SJCRH30 (cell line): ENCODE results near the gene CELF2. TPM values are rescaled to one million over a fixed set of nuclear protein-coding genes. Genes with fewer than 3 reads are reported as not detected.

Source experiments
- DNase-seq, 2 experiments: peaks; one replicate each; pipeline ENCODE4 v3.0.0-alpha.2; 2015 to 2020
- H3K27ac ChIP-seq: fragments of 250-450 bp; sonication (Bioruptor Pico); 2 replicates; pipeline ENCODE4 v1.5.1; 2020; ENCODE audit warnings: mild to moderate bottlenecking, moderate library complexity
- H3K27me3 ChIP-seq: fragments of 250-450 bp; sonication (Bioruptor Pico); 2 replicates; pipeline ENCODE4 v1.5.1; 2020; ENCODE audit warnings: mild to moderate bottlenecking, moderate library complexity
- H3K36me3 ChIP-seq: fragments of 250-450 bp; sonication (Bioruptor Pico); 2 replicates; pipeline ENCODE4 v1.5.1; 2020; ENCODE audit warnings: mild to moderate bottlenecking, moderate library complexity
- H3K4me1 ChIP-seq: fragments of 250-450 bp; sonication (Bioruptor Pico); 2 replicates; pipeline ENCODE4 v1.5.1; 2020; ENCODE audit warnings: mild to moderate bottlenecking, moderate library complexity
- H3K4me3 ChIP-seq: fragments of 250-450 bp; sonication (Bioruptor Pico); 2 replicates; pipeline ENCODE4 v1.5.1; 2020; ENCODE audit warnings: mild to moderate bottlenecking, moderate library complexity
- H3K9me3 ChIP-seq: fragments of 250-450 bp; sonication (Bioruptor Pico); replicated peaks from 2 replicates; pipeline ENCODE4 v1.5.1; 2020; ENCODE audit warnings: mild to moderate bottlenecking, moderate library complexity
- total RNA-seq: library from RNA; depleted of rRNA; stranded (reverse); fragments of >200 nt; shearing (Covaris generic); gene quantifications from 2 replicates; pipeline ENCODE4 v1.2.3, GENCODE V29; 2014

CELF2 gene
- total RNA-seq, 1 experiment from 2014 or later: 65.2 TPM

DNA sequence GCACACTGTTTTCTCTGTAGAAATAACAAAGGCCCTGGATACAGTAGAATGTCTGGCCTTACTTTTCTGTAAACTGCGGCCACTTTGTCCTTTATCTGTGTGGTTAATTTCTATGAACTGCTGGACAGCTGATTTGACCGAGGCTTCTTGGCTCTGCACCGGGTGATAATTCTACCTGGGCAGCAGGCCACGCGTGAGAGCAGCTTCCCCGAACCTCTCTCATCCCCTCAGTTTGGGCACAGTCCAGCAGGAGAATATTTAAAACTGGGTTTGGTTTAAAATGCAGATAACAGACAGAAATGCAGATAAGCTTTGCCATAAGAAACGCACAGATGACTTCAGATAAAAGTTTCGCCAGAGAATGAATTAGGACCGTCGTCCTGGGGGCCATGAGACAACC, 81.0 kb downstream of the CELF2 start:
- H3K27me3 ChIP-seq: no peaks in the 10 kb centered on the region
- no peak overlapping the region for H3K4me3 ChIP-seq
- H3K27ac ChIP-seq: no peak overlapping the region
- 0 out of 2 replicates have a peak, but pooled peaks cover 2% of the 10 kb centered on the region for H3K9me3 ChIP-seq
- DNase-seq: no peak
- no peaks in the 10 kb centered on the region for H3K4me1 ChIP-seq
- H3K36me3 ChIP-seq: peaks cover 20% of the 10 kb centered on the region

DNA sequence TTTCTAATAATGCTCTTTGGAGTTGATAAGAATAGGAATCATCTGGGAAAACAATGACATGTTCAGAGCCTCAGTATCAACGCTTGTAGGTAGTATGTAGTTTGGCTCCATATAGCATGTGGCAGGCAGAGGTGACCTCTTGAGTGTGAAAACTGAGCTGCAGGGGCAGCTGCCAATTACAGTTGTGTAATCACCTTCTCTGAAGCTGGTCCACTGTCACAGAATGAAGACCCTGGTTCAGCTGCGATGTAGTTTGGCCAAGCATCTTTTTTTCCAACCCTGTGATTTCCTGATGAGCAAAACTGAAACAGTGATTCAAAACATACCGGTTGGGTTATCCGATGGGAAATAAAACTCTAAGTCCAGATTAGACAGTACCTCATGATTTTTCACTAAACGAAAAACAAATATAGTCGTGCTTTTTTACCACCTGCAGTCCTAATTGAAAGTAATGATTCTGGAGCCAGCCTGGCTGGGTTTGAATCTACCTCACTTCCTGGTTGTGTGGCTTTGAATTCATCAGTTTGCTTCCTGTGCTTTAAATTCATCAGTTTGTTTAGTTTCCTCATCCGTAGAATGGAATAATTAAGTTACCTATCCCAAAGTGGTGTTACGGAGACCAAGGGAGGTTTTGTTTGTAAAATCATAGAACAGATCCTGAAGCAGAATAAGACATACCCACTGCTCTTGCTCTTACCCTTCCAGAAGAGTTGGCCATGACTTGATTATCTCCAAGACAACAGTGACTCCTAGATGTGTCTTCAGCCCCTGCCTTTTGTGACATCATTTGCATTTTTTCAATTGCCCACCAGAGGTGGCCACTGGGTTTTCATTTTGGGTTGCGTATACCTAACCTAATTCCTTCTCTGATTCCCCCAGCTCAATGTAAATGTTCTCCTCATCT, 87.4 kb downstream of the CELF2 start:
- no peaks in the 10 kb centered on the region for H3K4me1 ChIP-seq
- H3K36me3 ChIP-seq: peaks cover 19% of the 10 kb centered on the region; the same call in 1 of the 2 replicates
- DNase-seq: no peak
- no peaks in the 10 kb centered on the region for H3K27me3 ChIP-seq
- no peak overlapping the region for H3K27ac ChIP-seq
- H3K4me3 ChIP-seq: no peak overlapping the region
- H3K9me3 ChIP-seq: no peaks in the 10 kb centered on the region; the same call in 1 of the 2 replicates

DNA sequence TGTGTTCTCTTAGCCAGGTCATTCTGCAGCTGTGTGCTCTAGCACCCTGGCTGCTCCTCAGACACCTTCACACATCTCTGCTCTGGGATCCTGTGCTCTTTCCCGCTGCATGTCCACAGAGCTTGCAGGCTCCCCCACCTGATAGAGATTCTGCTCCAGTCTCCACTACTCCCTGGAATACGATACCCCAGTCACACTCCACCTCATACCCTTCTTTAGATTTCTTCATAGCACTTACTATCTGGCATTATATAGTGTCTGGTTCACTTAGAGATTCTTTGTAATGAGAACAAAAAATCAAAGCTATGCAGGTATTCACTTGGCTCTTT, 88.0 kb downstream of the CELF2 start:
- H3K36me3 ChIP-seq: peaks cover 19% of the 10 kb centered on the region; the same call in 1 of the 2 replicates
- no peak for DNase-seq
- no peak overlapping the region for H3K27ac ChIP-seq
- no peaks in the 10 kb centered on the region for H3K4me1 ChIP-seq
- H3K27me3 ChIP-seq: no peaks in the 10 kb centered on the region
- H3K4me3 ChIP-seq: no peak overlapping the region
- H3K9me3 ChIP-seq: no peaks in the 10 kb centered on the region; the same call in 1 of the 2 replicates

DNA sequence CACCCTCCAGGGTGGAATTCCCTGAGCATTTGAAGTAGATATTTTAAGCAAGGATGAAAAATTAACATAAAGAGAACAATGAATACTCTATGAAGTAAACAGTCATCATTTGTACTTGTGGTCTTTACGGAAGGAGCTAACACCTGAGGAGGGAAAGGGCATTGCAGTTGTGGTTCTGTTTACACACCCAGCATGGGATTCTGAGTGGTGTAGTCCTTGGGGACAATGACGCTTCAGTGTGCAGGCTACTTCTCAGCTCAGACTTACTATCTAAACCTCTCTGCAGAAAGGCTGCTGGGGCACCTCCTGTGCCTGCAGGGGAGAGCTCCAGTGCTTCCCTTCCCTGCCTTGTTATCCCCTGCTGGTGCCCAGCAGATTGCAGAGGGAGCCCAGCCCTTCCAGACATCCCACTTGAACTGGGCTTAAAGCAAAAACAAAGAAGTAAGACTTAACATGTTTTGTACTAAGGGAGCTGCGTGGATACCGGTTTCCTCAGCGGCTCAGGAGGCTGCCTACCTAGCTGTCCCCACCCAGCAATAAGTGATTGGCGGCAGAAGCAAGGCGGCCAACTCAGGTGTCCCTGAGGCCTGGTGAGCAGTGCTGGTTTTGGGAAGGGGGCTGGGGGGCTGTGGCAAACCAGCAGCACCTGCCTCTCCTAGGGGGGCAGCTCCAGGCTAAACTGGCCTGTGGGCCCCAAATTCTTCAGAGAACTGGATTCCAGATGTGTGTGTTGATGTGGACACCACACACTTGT, 89.1 kb downstream of the CELF2 start:
- no peak overlapping the region for H3K4me3 ChIP-seq
- peaks cover 19% of the 10 kb centered on the region; the same call in 1 of the 2 replicates for H3K36me3 ChIP-seq
- no peaks in the 10 kb centered on the region for H3K27me3 ChIP-seq
- no peaks in the 10 kb centered on the region; the same call in 1 of the 2 replicates for H3K9me3 ChIP-seq
- H3K4me1 ChIP-seq: no peaks in the 10 kb centered on the region
- DNase-seq: no peak
- no peak overlapping the region for H3K27ac ChIP-seq

DNA sequence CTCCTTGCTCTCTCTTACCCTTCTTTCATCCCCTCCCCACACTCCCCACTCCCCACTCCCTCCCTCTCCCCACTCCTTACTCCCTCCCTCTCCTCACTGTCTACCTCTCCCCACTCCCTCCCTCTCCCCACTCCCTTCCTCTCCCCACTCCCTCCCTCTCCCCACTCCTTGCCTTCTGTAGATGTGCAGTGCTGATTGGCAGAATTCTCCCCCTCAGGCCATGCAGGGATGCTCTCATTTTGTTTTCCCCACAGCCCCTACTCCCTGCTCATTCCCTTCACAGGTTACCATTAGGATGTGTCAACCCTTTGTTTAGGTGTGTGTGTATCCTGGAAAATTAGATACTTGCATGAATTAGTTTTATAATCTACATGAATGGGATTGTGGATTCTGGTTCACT, 90.3 kb downstream of the CELF2 start:
- Histone ChIP-seq H3K27ac (no peak overlapping the region), H3K36me3 (peaks cover 26% of the 10 kb centered on the region; the same call in 1 of the 2 replicates), H3K9me3 (no peaks in the 10 kb centered on the region; the same call in 1 of the 2 replicates), H3K4me1 (no peaks in the 10 kb centered on the region), H3K4me3 (no peak overlapping the region), H3K27me3 (no peaks in the 10 kb centered on the region)
- DNase-seq: no peak

DNA sequence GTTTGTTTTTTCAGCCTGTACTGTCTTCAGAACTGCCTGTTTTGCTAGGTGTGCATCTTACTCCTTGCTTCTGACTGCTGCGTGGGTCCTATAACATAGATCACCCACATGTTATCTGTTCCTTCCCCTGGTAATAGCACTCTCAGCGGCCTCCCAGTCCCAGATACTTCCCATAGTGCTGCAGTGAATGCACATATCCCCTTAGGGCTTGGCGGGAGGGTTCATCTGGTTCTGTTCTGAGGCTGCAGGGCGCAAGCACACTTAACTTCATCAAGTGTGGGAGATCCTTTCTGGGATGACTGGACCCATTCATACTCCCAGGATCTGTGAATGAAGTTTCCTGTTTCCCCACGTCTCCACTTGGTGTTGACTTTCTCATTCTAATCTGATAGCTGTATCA, 90.7 kb downstream of the CELF2 start:
- peaks cover 26% of the 10 kb centered on the region; the same call in 1 of the 2 replicates for H3K36me3 ChIP-seq
- no peak overlapping the region for H3K4me3 ChIP-seq
- H3K4me1 ChIP-seq: no peaks in the 10 kb centered on the region
- no peaks in the 10 kb centered on the region; the same call in 1 of the 2 replicates for H3K9me3 ChIP-seq
- no peaks in the 10 kb centered on the region for H3K27me3 ChIP-seq
- H3K27ac ChIP-seq: no peak overlapping the region
- DNase-seq: no peak

DNA sequence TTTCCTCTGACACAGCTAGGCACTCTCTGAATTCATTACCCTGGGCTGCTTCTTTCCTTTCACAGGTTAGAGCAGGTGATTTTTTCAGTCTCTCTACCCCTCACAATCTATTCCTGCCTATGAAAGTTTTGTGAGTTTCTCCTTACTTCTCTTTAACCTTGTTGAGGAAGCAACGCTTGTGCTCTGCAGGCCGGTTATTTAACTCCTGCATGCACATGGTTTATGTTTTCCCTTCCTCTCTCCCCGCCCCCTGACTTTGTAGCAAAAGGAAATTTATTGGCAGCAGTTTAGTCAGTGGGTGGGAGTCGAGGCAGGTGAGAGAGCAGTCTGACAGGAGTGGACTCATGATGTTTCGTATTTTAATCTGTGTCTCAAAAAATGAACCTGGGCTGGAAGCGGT, 91.9 kb downstream of the CELF2 start:
- Histone ChIP-seq H3K9me3 (no peaks in the 10 kb centered on the region; the same call in 1 of the 2 replicates), H3K4me3 (no peak overlapping the region), H3K4me1 (no peaks in the 10 kb centered on the region), H3K36me3 (peaks cover 21% of the 10 kb centered on the region; the same call in 1 of the 2 replicates), H3K27me3 (no peaks in the 10 kb centered on the region), H3K27ac (no peak overlapping the region)
- DNase-seq: no peak

DNA sequence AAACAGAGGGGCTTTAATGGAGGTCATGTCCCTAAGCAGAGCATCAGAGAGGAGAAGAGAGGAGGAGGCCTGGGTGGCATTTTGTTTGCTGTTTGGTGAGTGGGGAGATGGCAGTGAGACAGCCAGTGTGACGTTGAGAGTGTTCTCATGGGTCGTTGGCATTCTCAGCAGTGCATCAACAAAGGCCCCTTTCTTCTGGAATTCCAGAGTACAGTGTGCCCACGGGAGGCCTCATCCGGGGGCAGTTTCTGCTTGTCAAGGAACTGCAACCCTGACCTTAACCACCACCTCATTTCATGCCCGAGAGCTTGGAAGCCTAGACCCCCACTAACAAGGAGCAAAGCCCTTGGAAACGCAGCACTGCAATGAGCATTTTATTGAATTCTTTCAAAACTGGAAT, 92.9 kb downstream of the CELF2 start:
- no peaks in the 10 kb centered on the region for H3K27me3 ChIP-seq
- H3K4me1 ChIP-seq: no peaks in the 10 kb centered on the region
- peaks cover 17% of the 10 kb centered on the region; the same call in 1 of the 2 replicates for H3K36me3 ChIP-seq
- no peak for DNase-seq
- H3K27ac ChIP-seq: no peak overlapping the region
- no peaks in the 10 kb centered on the region; the same call in 1 of the 2 replicates for H3K9me3 ChIP-seq
- H3K4me3 ChIP-seq: no peak overlapping the region

DNA sequence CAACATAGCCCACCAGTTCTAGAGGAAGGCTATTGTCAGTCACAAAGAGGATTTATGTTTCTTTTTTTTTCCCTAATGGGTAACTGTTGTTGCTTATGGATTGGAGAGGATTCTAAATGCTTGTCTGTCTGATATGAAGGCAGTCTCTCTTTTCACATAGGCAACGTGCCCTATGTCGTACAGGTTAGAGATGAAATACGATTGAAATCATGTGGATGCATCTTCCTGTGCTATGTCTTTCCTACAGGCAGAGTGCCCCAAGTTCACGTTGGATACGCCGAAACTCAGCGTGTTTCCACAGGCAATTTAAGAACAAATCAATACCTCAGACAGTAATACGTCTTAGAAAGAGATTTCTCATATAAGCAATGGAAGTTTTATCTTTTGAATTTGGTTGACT, 93.8 kb downstream of the CELF2 start:
- Histone ChIP-seq H3K27me3 (no peaks in the 10 kb centered on the region), H3K4me1 (no peaks in the 10 kb centered on the region), H3K9me3 (no peaks in the 10 kb centered on the region; the same call in 1 of the 2 replicates), H3K4me3 (no peak overlapping the region), H3K27ac (no peak overlapping the region), H3K36me3 (peaks cover 12% of the 10 kb centered on the region; the same call in 1 of the 2 replicates)
- no peak for DNase-seq

DNA sequence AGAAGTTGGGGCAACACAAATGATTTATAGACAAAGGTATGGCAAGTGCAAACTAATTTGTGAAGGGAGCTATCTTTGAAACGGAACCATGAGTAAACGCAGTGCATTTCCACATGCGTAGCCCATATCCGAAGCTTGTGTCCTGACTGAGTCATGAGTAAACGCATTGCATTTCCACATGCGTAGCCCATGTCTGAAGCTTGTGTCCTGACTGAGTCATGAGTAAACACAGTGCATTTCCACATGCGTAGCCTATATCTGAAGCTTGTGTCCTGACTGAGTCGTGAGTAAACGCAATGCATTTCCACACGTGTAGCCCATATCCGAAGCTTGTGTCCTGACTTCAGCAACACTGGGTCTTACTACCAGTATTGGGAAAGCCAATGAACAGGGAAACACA, 95.0 kb downstream of the CELF2 start:
- Histone ChIP-seq H3K4me3 (no peak overlapping the region), H3K4me1 (no peaks in the 10 kb centered on the region)
- no peak for DNase-seq

DNA sequence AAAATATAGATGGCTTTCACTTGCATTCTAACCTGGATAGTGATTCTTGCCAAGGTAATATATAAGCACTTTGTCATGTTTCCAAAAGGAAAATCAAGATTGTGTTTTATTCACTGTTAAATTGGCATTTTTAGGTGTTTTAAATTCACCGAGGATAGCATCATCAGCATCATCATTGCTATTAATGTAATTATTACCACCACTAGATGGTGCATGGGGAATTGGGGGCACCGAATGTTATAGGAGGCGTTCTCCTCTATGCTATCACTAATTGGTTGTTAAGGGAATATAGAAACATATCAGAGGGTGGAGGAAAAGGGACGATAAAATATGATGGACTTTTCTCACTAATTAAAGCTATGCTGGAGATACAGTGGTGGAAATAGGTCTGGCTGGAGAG, 95.5 kb downstream of the CELF2 start:
- Histone ChIP-seq H3K27ac (no peak overlapping the region), H3K4me3 (no peak overlapping the region), H3K9me3 (no peaks in the 10 kb centered on the region; the same call in 1 of the 2 replicates), H3K4me1 (no peaks in the 10 kb centered on the region), H3K27me3 (no peaks in the 10 kb centered on the region), H3K36me3 (peaks cover 12% of the 10 kb centered on the region; the same call in 1 of the 2 replicates)
- no peak for DNase-seq

More for the DNA sequence above, 95.0 kb downstream of the CELF2 start:
- Histone ChIP-seq H3K36me3 (peaks cover 12% of the 10 kb centered on the region; the same call in 1 of the 2 replicates), H3K27ac (no peak overlapping the region), H3K9me3 (no peaks in the 10 kb centered on the region; the same call in 1 of the 2 replicates), H3K27me3 (no peaks in the 10 kb centered on the region)

DNA sequence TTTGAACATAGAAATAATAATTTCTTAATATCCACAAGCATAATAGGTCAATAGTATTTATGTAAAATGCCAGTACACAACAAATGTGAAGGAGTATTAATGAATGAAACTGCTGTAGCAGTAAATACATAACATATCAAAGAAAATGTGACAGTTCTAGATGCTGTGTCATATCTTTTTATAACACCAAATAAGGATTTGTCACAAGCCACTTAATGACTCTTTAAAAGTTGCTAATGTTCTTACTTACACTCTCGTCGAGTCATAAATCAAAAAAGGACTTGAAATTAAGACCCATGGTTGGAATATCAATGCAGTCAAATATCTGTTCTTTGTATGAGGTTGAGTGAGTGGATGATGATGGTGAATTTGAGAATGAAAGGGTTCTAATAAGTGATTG, 96.6 kb downstream of the CELF2 start:
- DNase-seq: no peak
- no peaks in the 10 kb centered on the region for H3K27me3 ChIP-seq
- H3K4me1 ChIP-seq: no peaks in the 10 kb centered on the region
- H3K27ac ChIP-seq: no peak overlapping the region
- no peak overlapping the region for H3K4me3 ChIP-seq
- H3K36me3 ChIP-seq: peaks cover 7% of the 10 kb centered on the region; the same call in 1 of the 2 replicates
- H3K9me3 ChIP-seq: no peaks in the 10 kb centered on the region

DNA sequence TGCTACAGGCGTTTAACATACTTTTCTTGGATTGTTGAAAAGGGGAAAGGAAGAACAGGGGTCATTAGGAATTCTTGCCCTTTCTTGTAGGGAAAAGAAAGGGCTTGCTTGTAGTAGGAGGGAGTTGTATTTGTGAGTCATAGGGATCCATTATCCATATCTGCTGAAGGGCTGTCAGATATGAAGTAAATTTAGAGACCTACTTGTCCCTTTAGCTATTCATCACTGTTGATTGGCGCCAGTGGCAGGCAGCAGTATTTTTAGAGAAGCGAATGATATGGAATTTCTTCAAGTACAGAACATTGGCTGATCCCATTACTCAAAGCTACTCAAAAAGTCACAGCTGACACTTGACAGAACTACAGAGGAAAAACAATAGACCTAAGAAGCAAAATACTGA, 97.7 kb downstream of the CELF2 start:
- H3K36me3 ChIP-seq: peaks cover 7% of the 10 kb centered on the region; the same call in 1 of the 2 replicates
- no peak for DNase-seq
- H3K4me3 ChIP-seq: no peak overlapping the region
- no peaks in the 10 kb centered on the region for H3K9me3 ChIP-seq
- H3K4me1 ChIP-seq: no peaks in the 10 kb centered on the region
- no peak overlapping the region for H3K27ac ChIP-seq
- no peaks in the 10 kb centered on the region for H3K27me3 ChIP-seq

DNA sequence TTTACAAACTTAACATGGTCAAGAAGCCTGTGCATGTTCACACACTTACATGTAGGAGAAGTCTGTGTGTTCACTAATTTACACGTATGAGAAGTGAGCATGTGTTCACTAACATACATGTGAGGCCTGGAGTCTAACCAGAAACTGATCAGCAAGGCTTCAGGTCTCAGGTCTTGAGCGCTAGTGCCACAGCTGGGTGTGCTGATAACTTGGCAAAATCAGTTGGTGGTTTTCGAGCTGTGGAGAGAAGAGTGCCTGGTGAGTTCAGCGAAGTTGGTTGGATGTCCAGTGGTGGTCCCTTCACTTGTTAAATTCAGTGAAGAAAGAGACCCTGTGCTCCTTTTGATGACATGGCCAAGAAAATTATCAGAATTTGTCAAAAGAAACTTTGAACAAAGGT, 98.7 kb downstream of the CELF2 start:
- H3K9me3 ChIP-seq: no peaks in the 10 kb centered on the region
- no peaks in the 10 kb centered on the region for H3K4me1 ChIP-seq
- H3K4me3 ChIP-seq: no peak overlapping the region
- no peak overlapping the region for H3K27ac ChIP-seq
- 0 out of 2 replicates have a peak, but pooled peaks cover 7% of the 10 kb centered on the region for H3K36me3 ChIP-seq
- DNase-seq: no peak
- H3K27me3 ChIP-seq: no peaks in the 10 kb centered on the region

DNA sequence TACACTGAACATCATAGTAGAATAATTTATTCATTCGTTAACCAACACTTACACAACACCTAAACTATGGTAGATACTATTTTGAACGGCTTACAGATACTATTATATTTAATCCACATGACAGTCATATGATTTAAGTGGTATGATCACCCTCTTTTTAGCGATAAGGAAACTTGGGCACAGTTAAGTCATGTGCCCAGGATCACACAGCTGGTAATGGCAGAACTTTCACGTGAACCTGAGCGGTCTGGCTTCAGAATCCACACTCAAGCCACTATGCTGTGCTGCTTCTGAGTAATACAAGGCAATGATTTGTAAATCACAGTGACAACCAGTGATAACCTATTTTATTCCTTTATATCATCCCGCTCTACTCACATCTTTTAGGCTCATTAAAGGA, 99.1 kb downstream of the CELF2 start:
- DNase-seq: no peak
- Histone ChIP-seq H3K27me3 (no peaks in the 10 kb centered on the region), H3K36me3 (0 out of 2 replicates have a peak, but pooled peaks cover 7% of the 10 kb centered on the region), H3K9me3 (no peaks in the 10 kb centered on the region), H3K4me1 (no peaks in the 10 kb centered on the region), H3K4me3 (no peak overlapping the region), H3K27ac (no peak overlapping the region)
